ENCODE data around the gene EPS8L2. TPM values are rescaled to one million over a fixed set of nuclear protein-coding genes. Genes with fewer than 3 reads are reported as not detected.

EPS8L2 gene
- total and polyA plus RNA-seq, 2 of the 13 experiments (the other 11 are each of a cell fraction or from before 2014, with no cell fraction given): 89.3 to 416 TPM

DNA sequence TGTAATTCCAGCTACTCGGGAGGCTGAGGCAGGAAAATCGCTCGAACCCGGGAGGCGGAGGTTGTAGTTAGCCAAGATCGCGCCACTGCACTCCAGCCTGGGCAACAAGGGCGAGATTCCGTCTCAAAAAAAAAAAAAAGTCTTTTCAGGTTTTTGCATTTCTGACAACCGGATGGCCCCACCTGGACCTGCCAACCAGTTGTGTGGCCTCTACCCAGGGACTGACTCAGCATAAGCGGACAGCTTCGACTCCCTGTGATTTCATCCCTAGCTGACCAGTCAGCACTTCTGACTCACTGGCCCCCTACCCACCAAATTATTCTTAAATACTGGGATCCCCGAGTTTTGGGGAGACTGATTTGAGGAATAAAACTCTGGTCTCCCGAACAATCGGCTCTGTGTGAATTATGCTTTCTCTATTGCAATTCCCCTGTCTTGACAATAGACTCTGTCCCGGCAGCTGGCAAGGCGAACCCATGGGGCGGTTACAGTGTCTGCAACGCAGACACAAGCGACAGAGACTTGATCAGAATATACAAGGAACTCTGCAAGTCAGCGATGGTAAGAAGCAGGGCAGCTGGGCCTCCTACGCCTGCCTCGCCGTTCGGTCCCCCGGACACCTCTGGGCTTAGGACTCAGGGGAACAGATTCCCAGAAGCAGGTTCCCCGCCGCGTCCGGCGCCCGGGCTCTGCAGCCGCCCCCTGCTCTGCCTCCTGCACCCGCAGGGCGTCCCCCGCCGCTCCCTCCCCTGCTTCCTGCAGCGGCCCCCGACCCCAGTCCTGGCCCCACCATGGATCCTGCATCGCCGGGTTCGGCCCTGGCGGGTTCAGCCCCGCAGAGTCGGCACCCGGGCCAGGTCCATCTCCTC lies 40.5 kb downstream of the EPS8L2 start (continued):
- TF ChIP-seq, protein P1, sequence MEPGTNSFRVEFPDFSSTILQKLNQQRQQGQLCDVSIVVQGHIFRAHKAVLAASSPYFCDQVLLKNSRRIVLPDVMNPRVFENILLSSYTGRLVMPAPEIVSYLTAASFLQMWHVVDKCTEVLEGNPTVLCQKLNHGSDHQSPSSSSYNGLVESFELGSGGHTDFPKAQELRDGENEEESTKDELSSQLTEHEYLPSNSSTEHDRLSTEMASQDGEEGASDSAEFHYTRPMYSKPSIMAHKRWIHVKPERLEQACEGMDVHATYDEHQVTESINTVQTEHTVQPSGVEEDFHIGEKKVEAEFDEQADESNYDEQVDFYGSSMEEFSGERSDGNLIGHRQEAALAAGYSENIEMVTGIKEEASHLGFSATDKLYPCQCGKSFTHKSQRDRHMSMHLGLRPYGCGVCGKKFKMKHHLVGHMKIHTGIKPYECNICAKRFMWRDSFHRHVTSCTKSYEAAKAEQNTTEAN (CRISPR knock-in tag; conservative IDR thresholded peaks at IDR 0.05): peak; percentile 44; the same call in 1 of the 2 replicates
- TF ChIP-seq ELK4 (CRISPR knock-in tag; IDR thresholded peaks at IDR 0.05; ENCODE audit: borderline replicate concordance) (no peak), HNF4A (CRISPR knock-in tag; IDR thresholded peaks at IDR 0.05) (0 out of 2 replicates have a peak, but pooled peaks have one; percentile 3), ARHGAP35 (CRISPR knock-in tag; IDR thresholded peaks at IDR 0.05; ENCODE audit: borderline replicate concordance) (0 out of 2 replicates have a peak, but pooled peaks have one; percentile 22), THAP7 (CRISPR knock-in tag; IDR thresholded peaks at IDR 0.05) (peak; percentile 12; the same call in 1 of the 2 replicates), MAFK (conservative IDR thresholded peaks at IDR 0.05 in 1 of 2, IDR thresholded peaks at IDR 0.05 in 1 of 2; ENCODE audit: low read length in 2 of 2) (peak; percentile 87 to 90), SAP130 (CRISPR knock-in tag; IDR thresholded peaks at IDR 0.05; ENCODE audit: low read depth) (peak; percentile 33; the same call in 1 of the 2 replicates), MAFF (IDR thresholded peaks at IDR 0.05; ENCODE audit: low read depth, low read length) (peak; percentile 91), RFXAP (CRISPR knock-in tag; IDR thresholded peaks at IDR 0.05; ENCODE audit: borderline replicate concordance) (0 out of 2 replicates have a peak, but pooled peaks have one; percentile 25), ZNF484 (CRISPR knock-in tag; IDR thresholded peaks at IDR 0.05; ENCODE audit: borderline replicate concordance, low read depth) (peak; percentile 84; the same call in 1 of the 2 replicates)
- TF ChIP-seq, protein P2, sequence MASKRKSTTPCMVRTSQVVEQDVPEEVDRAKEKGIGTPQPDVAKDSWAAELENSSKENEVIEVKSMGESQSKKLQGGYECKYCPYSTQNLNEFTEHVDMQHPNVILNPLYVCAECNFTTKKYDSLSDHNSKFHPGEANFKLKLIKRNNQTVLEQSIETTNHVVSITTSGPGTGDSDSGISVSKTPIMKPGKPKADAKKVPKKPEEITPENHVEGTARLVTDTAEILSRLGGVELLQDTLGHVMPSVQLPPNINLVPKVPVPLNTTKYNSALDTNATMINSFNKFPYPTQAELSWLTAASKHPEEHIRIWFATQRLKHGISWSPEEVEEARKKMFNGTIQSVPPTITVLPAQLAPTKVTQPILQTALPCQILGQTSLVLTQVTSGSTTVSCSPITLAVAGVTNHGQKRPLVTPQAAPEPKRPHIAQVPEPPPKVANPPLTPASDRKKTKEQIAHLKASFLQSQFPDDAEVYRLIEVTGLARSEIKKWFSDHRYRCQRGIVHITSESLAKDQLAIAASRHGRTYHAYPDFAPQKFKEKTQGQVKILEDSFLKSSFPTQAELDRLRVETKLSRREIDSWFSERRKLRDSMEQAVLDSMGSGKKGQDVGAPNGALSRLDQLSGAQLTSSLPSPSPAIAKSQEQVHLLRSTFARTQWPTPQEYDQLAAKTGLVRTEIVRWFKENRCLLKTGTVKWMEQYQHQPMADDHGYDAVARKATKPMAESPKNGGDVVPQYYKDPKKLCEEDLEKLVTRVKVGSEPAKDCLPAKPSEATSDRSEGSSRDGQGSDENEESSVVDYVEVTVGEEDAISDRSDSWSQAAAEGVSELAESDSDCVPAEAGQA (IDR thresholded peaks at IDR 0.05; ENCODE audit: low read depth): no peak
- TF ChIP-seq, protein P2 (CRISPR knock-in tag; IDR thresholded peaks at IDR 0.05; ENCODE audit: borderline replicate concordance): peak; percentile 35; the same call in 1 of the 2 replicates
- TF ChIP-seq, protein P3, sequence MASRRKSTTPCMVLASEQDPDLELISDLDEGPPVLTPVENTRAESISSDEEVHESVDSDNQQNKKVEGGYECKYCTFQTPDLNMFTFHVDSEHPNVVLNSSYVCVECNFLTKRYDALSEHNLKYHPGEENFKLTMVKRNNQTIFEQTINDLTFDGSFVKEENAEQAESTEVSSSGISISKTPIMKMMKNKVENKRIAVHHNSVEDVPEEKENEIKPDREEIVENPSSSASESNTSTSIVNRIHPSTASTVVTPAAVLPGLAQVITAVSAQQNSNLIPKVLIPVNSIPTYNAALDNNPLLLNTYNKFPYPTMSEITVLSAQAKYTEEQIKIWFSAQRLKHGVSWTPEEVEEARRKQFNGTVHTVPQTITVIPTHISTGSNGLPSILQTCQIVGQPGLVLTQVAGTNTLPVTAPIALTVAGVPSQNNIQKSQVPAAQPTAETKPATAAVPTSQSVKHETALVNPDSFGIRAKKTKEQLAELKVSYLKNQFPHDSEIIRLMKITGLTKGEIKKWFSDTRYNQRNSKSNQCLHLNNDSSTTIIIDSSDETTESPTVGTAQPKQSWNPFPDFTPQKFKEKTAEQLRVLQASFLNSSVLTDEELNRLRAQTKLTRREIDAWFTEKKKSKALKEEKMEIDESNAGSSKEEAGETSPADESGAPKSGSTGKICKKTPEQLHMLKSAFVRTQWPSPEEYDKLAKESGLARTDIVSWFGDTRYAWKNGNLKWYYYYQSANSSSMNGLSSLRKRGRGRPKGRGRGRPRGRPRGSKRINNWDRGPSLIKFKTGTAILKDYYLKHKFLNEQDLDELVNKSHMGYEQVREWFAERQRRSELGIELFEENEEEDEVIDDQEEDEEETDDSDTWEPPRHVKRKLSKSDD (CRISPR knock-in tag; IDR thresholded peaks at IDR 0.05; ENCODE audit: low read depth): no peak

Data from HepG2 (cell line).